IMR-90 (cell line): ENCODE measurements around the gene CASP1.

Experiments used
- BHLHE40 ChIP-seq: fragments of 150-350 bp; IDR thresholded peaks from 2 replicates; pipeline ENCODE4 v1.6.1; 2016; ENCODE audit warnings: mild to moderate bottlenecking, low read depth, low read length
- CEBPB ChIP-seq: IDR thresholded peaks from 2 replicates; pipeline ENCODE4 v1.6.1; 2012; ENCODE audit warnings: low read depth, low read length, improper control_type of control experiment
- CHD1 ChIP-seq: IDR thresholded peaks from 2 replicates; pipeline ENCODE4 v1.6.1; 2012; ENCODE audit warnings: low read depth, low read length, improper control_type of control experiment
- CTCF ChIP-seq: conservative IDR thresholded peaks from 2 replicates; pipeline ENCODE4 v1.5.1; 2012; ENCODE audit warnings: mild to moderate bottlenecking, low read depth, low read length, improper control_type of control experiment
- MAFK ChIP-seq: IDR thresholded peaks from 2 replicates; pipeline ENCODE4 v1.6.1; 2012; ENCODE audit warnings: low read depth, low read length, improper control_type of control experiment
- MAZ ChIP-seq: IDR thresholded peaks from 2 replicates; pipeline ENCODE4 v1.6.1; 2012; ENCODE audit warnings: low read depth, mild to moderate bottlenecking, low read length, improper control_type of control experiment, moderate library complexity, borderline replicate concordance
- MXI1 ChIP-seq: IDR thresholded peaks from 2 replicates; pipeline ENCODE4 v1.6.1; 2012; ENCODE audit warnings: low read depth, mild to moderate bottlenecking, low read length, moderate library complexity, borderline replicate concordance
- POLR2A ChIP-seq: IDR thresholded peaks from 2 replicates; pipeline ENCODE4 v1.6.1; 2012; ENCODE audit warnings: mild to moderate bottlenecking, low read depth, low read length
- RAD21 ChIP-seq: IDR thresholded peaks from 2 replicates; pipeline ENCODE4 v1.6.1; 2012; ENCODE audit warnings: low read length, improper control_type of control experiment
- RCOR1 ChIP-seq: IDR thresholded peaks from 2 replicates; pipeline ENCODE4 v1.6.1; 2012; ENCODE audit warnings: mild to moderate bottlenecking, low read length, improper control_type of control experiment; ENCODE audit not compliant: insufficient replicate concordance
- RFX5 ChIP-seq: IDR thresholded peaks from 2 replicates; pipeline ENCODE4 v1.8.0; 2012; ENCODE audit warnings: low read depth, mild to moderate bottlenecking, low read length, moderate library complexity
- USF2 ChIP-seq: fragments of 150-350 bp; IDR thresholded peaks from 2 replicates; pipeline ENCODE4 v1.6.1; 2017; ENCODE audit warnings: mild to moderate bottlenecking, antibody characterized with exemption, low read length, low read depth

- TF ChIP-seq USF2 (no peak), CTCF (no peak), POLR2A (no peak), RAD21 (no peak), MAZ (no peak), RFX5 (no peak), MXI1 (no peak), BHLHE40 (no peak), MAFK (no peak), RCOR1 (no peak), CHD1 (no peak), CEBPB (no peak)
These were observed 17.5 kb upstream of the CASP1 start for GRCh38 chr11:105052487-105052886.
